ENCODE results near the gene PSMF1.

The PSMF1 gene

GRCh38 chr20:1102016-1102415 is 16.4 kb upstream of the PSMF1 start:
- H3K9me3 ChIP-seq (ENCODE audit: control insufficient read depth in 1 of 2, low read length in 2 of 2): peaks cover 5 to 12% of the 10 kb centered on the region in 2 donors
- H3K27me3 ChIP-seq (ENCODE audit: low read depth, low read length): no peaks in the 10 kb centered on the region
- no peak overlapping the region for H3K4me3 ChIP-seq (ENCODE audit: low read depth in 1 of 2, low read length in 2 of 2)
- H3K36me3 ChIP-seq (ENCODE audit: control insufficient read depth in 1 of 2, insufficient read depth in 2 of 2, low read length in 2 of 2): no peaks in the 10 kb centered on the region
- no peak overlapping the region for H3K27ac ChIP-seq (ENCODE audit: low read length)
- no peaks in the 10 kb centered on the region for H3K4me1 ChIP-seq (ENCODE audit: control insufficient read depth in 1 of 2, insufficient read depth in 2 of 2, low read length in 2 of 2)

GRCh38 chr20:1103751-1104150 is 14.7 kb upstream of the PSMF1 start:
- H3K9me3 ChIP-seq (ENCODE audit: control insufficient read depth in 1 of 2, low read length in 2 of 2): peaks cover 0 to 7% of the 10 kb centered on the region in 2 donors
- no peaks in the 10 kb centered on the region for H3K36me3 ChIP-seq (ENCODE audit: control insufficient read depth in 1 of 2, insufficient read depth in 2 of 2, low read length in 2 of 2)
- H3K27me3 ChIP-seq (ENCODE audit: low read depth, low read length): no peaks in the 10 kb centered on the region
- no peak overlapping the region for H3K27ac ChIP-seq (ENCODE audit: low read length)
- no peak overlapping the region for H3K4me3 ChIP-seq (ENCODE audit: low read depth in 1 of 2, low read length in 2 of 2)
- no peaks in the 10 kb centered on the region for H3K4me1 ChIP-seq (ENCODE audit: control insufficient read depth in 1 of 2, insufficient read depth in 2 of 2, low read length in 2 of 2)

GRCh38 chr20:1105599-1106194 is 12.7 kb upstream of the PSMF1 start:
- Histone ChIP-seq H3K9me3 (ENCODE audit: control insufficient read depth in 1 of 2, low read length in 2 of 2) (peaks cover 0 to 7% of the 10 kb centered on the region in 2 donors), H3K4me1 (ENCODE audit: control insufficient read depth in 1 of 2, insufficient read depth in 2 of 2, low read length in 2 of 2) (no peaks in the 10 kb centered on the region), H3K27me3 (ENCODE audit: low read depth, low read length) (no peaks in the 10 kb centered on the region), H3K4me3 (ENCODE audit: low read depth in 1 of 2, low read length in 2 of 2) (no peak overlapping the region), H3K36me3 (ENCODE audit: control insufficient read depth in 1 of 2, insufficient read depth in 2 of 2, low read length in 2 of 2) (no peaks in the 10 kb centered on the region), H3K27ac (ENCODE audit: low read length) (no peak overlapping the region)

GRCh38 chr20:1107176-1107575 is 11.2 kb upstream of the PSMF1 start:
- H3K36me3 ChIP-seq (ENCODE audit: control insufficient read depth in 1 of 2, insufficient read depth in 2 of 2, low read length in 2 of 2): no peaks in the 10 kb centered on the region
- H3K4me1 ChIP-seq (ENCODE audit: control insufficient read depth in 1 of 2, insufficient read depth in 2 of 2, low read length in 2 of 2): no peaks in the 10 kb centered on the region
- peaks cover 0 to 3% of the 10 kb centered on the region in 2 donors for H3K9me3 ChIP-seq (ENCODE audit: control insufficient read depth in 1 of 2, low read length in 2 of 2)
- no peaks in the 10 kb centered on the region for H3K27me3 ChIP-seq (ENCODE audit: low read depth, low read length)
- H3K4me3 ChIP-seq (ENCODE audit: low read depth in 1 of 2, low read length in 2 of 2): no peak overlapping the region
- no peak overlapping the region for H3K27ac ChIP-seq (ENCODE audit: low read length)

GRCh38 chr20:1108437-1108920 is 9.9 kb upstream of the PSMF1 start:
- H3K4me1 ChIP-seq (ENCODE audit: control insufficient read depth in 1 of 2, insufficient read depth in 2 of 2, low read length in 2 of 2): no peaks in the 10 kb centered on the region
- H3K36me3 ChIP-seq (ENCODE audit: control insufficient read depth in 1 of 2, insufficient read depth in 2 of 2, low read length in 2 of 2): no peaks in the 10 kb centered on the region
- H3K4me3 ChIP-seq (ENCODE audit: low read depth in 1 of 2, low read length in 2 of 2): no peak overlapping the region
- no peaks in the 10 kb centered on the region for H3K9me3 ChIP-seq (ENCODE audit: control insufficient read depth in 1 of 2, low read length in 2 of 2)
- H3K27me3 ChIP-seq (ENCODE audit: low read depth, low read length): no peaks in the 10 kb centered on the region
- no peak overlapping the region for H3K27ac ChIP-seq (ENCODE audit: low read length)

GRCh38 chr20:1112908-1113307 is 5.5 kb upstream of the PSMF1 start:
- no peak overlapping the region for H3K27ac ChIP-seq (ENCODE audit: low read length)
- no peaks in the 10 kb centered on the region for H3K9me3 ChIP-seq (ENCODE audit: control insufficient read depth in 1 of 2, low read length in 2 of 2)
- H3K4me3 ChIP-seq (ENCODE audit: low read depth in 1 of 2, low read length in 2 of 2): no peak overlapping the region
- H3K27me3 ChIP-seq (ENCODE audit: low read depth, low read length): no peaks in the 10 kb centered on the region
- no peaks in the 10 kb centered on the region for H3K36me3 ChIP-seq (ENCODE audit: control insufficient read depth in 1 of 2, insufficient read depth in 2 of 2, low read length in 2 of 2)
- H3K4me1 ChIP-seq (ENCODE audit: control insufficient read depth in 1 of 2, insufficient read depth in 2 of 2, low read length in 2 of 2): peaks cover 3 to 5% of the 10 kb centered on the region in 2 donors

- no peaks in the 10 kb centered on the region for H3K9me3 ChIP-seq (ENCODE audit: control insufficient read depth in 1 of 2, low read length in 2 of 2)
- peak overlapping the region; percentile 92 to 100 for H3K4me3 ChIP-seq (ENCODE audit: low read depth in 1 of 2, low read length in 2 of 2)
- peaks cover 0 to 8% of the 10 kb centered on the region in 2 donors for H3K36me3 ChIP-seq (ENCODE audit: control insufficient read depth in 1 of 2, insufficient read depth in 2 of 2, low read length in 2 of 2)
- H3K27ac ChIP-seq (ENCODE audit: low read length): peak overlapping the region; percentile 83
- no peaks in the 10 kb centered on the region for H3K27me3 ChIP-seq (ENCODE audit: low read depth, low read length)
- peaks cover 25 to 47% of the 10 kb centered on the region in 2 donors for H3K4me1 ChIP-seq (ENCODE audit: control insufficient read depth in 1 of 2, insufficient read depth in 2 of 2, low read length in 2 of 2)
Observed at GRCh38 chr20:1118004-1118335, 432 bp upstream of the PSMF1 start.

- peaks cover 0 to 8% of the 10 kb centered on the region in 2 donors for H3K36me3 ChIP-seq (ENCODE audit: control insufficient read depth in 1 of 2, insufficient read depth in 2 of 2, low read length in 2 of 2)
- H3K4me3 ChIP-seq (ENCODE audit: low read depth in 1 of 2, low read length in 2 of 2): peak overlapping the region; percentile 92 to 100
- H3K9me3 ChIP-seq (ENCODE audit: control insufficient read depth in 1 of 2, low read length in 2 of 2): no peaks in the 10 kb centered on the region
- no peaks in the 10 kb centered on the region for H3K27me3 ChIP-seq (ENCODE audit: low read depth, low read length)
- H3K27ac ChIP-seq (ENCODE audit: low read length): peak overlapping the region; percentile 77
- H3K4me1 ChIP-seq (ENCODE audit: control insufficient read depth in 1 of 2, insufficient read depth in 2 of 2, low read length in 2 of 2): peaks cover 25 to 49% of the 10 kb centered on the region in 2 donors
Observed at GRCh38 chr20:1119128-1119505, 715 bp downstream of the PSMF1 start.

- H3K4me1 ChIP-seq (ENCODE audit: control insufficient read depth in 1 of 2, insufficient read depth in 2 of 2, low read length in 2 of 2): peaks cover 25 to 49% of the 10 kb centered on the region in 2 donors
- no peaks in the 10 kb centered on the region for H3K9me3 ChIP-seq (ENCODE audit: control insufficient read depth in 1 of 2, low read length in 2 of 2)
- peak overlapping the region; percentile 77 for H3K27ac ChIP-seq (ENCODE audit: low read length)
- H3K4me3 ChIP-seq (ENCODE audit: low read depth in 1 of 2, low read length in 2 of 2): peak overlapping the region; percentile 92 to 100
- no peaks in the 10 kb centered on the region for H3K27me3 ChIP-seq (ENCODE audit: low read depth, low read length)
- peaks cover 0 to 8% of the 10 kb centered on the region in 2 donors for H3K36me3 ChIP-seq (ENCODE audit: control insufficient read depth in 1 of 2, insufficient read depth in 2 of 2, low read length in 2 of 2)
Observed at GRCh38 chr20:1119524-1119923, 1.1 kb downstream of the PSMF1 start.

- Histone ChIP-seq H3K9me3 (ENCODE audit: control insufficient read depth in 1 of 2, low read length in 2 of 2) (no peaks in the 10 kb centered on the region), H3K27me3 (ENCODE audit: low read depth, low read length) (no peaks in the 10 kb centered on the region), H3K4me3 (ENCODE audit: low read depth in 1 of 2, low read length in 2 of 2) (no peak overlapping the region), H3K4me1 (ENCODE audit: control insufficient read depth in 1 of 2, insufficient read depth in 2 of 2, low read length in 2 of 2) (peaks cover 25 to 49% of the 10 kb centered on the region in 2 donors), H3K36me3 (ENCODE audit: control insufficient read depth in 1 of 2, insufficient read depth in 2 of 2, low read length in 2 of 2) (peaks cover 4 to 19% of the 10 kb centered on the region in 2 donors), H3K27ac (ENCODE audit: low read length) (no peak overlapping the region)
Observed at GRCh38 chr20:1121429-1121828, 3.0 kb downstream of the PSMF1 start.

- H3K27ac ChIP-seq (ENCODE audit: low read length): peak overlapping the region; percentile 56
- H3K36me3 ChIP-seq (ENCODE audit: control insufficient read depth in 1 of 2, insufficient read depth in 2 of 2, low read length in 2 of 2): peaks cover 13 to 31% of the 10 kb centered on the region in 2 donors
- H3K4me1 ChIP-seq (ENCODE audit: control insufficient read depth in 1 of 2, insufficient read depth in 2 of 2, low read length in 2 of 2): peaks cover 25 to 47% of the 10 kb centered on the region in 2 donors
Observed at GRCh38 chr20:1122388-1123315, 4.2 kb downstream of the PSMF1 start.

More at GRCh38 chr20:1122388-1123315, 4.2 kb downstream of the PSMF1 start:
- Histone ChIP-seq H3K4me3 (ENCODE audit: low read depth in 1 of 2, low read length in 2 of 2) (peak overlapping the region in 1 of 2 donors; percentile 22), H3K9me3 (ENCODE audit: control insufficient read depth in 1 of 2, low read length in 2 of 2) (no peaks in the 10 kb centered on the region), H3K27me3 (ENCODE audit: low read depth, low read length) (no peaks in the 10 kb centered on the region)
